HG02642 (cell line): ENCODE data around the gene SLC38A8.

Experiments used
- ATAC-seq: cut with Tn5 transposase; IDR thresholded peaks from one replicate; pipeline ENCODE4 v1.9.1; 2021; ENCODE audit warnings: mild to moderate bottlenecking; ENCODE audit not compliant: unreplicated experiment, poor library complexity

Gene SLC38A8

DNA sequence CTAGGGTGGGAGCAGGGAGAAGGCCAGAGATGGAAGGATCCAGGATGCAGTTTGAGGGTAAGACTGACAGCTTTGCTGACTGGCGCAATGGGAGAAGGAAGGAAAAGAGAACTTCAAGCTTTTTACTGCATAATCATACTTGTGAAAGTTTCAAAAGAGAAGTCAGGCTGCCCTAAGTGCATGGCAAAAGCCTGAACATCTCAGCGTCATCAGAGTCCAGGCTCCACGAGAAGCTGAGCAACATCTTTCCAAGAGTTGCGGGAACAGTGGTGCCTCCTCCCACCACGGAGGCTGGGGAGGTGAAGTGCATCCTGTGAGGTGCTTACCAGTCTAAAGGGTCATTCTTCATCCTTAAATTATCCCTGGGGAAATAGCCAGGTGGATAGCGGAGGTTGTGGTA, 26.9 kb upstream of the SLC38A8 start:
- no peak for ATAC-seq

DNA sequence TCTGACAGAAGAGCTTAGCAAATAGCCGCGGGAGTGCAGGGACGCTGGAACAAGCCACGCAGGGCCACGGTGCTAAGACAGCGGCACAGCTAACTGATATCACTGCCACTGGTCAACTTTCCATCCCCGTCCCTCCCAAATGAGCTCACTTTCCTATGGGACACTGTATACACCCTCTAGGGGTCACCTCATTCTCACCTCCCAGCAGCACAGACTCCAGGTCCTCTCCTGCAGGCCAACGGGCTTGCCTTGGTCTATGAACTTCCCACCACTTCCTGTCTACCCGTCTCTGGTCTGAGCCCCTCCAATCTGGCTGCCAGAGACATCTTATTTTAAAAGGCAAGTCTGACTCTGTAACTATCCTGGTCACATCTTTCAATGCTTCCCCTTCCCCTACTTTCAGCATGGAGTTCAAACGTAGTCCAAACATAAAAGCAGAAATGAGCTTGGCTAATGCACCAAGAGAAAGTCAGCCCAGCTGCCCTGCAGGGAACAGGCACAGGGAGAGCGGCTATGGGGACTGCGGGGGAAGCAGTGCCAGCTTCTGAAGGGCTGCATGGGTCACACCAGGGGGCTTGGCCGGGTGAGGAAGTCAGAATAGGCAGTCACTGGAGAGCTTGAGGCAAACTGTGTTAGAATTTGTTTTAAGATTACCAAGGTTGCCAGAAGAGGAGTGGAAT, 26.3 kb upstream of the SLC38A8 start:
- no peak for ATAC-seq

DNA sequence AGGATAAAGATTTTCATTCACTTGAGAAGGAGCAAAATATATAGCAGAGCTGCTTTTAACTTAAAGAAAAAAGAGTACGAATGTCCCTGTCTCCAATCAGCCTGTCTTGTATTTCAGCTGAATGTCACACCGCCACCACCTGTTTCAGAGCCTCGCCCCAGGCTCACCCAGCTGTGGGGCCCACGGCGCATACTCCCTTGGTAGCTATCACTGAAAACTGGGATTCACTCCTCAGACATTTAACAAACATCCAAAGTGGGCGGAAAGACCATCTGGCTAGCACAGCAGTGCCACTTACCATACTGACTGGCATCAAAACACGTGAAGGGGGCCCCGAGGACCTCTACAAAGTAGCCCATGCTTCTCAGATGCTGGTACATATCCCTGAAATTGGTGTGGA, 25.4 kb upstream of the SLC38A8 start:
- ATAC-seq = no peak

DNA sequence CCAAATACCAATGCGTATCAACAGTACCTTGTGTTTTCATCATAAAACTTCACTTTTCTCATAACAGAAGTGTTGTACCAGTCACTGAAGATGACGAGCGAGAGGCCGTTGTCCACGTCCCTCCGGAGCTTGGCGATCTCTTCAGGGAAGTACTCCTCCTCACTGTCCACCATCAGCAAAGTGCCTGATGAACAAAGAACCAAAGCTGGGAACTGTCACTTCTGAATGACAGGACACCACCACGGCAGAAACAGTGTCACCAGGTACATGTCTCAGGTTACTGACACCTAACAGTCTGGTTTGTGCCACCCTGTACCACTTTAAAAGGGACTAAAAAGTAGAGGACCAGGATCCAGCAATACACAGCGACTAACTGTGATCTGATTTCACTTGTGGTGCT, 25.0 kb upstream of the SLC38A8 start:
- ATAC-seq = no peak

DNA sequence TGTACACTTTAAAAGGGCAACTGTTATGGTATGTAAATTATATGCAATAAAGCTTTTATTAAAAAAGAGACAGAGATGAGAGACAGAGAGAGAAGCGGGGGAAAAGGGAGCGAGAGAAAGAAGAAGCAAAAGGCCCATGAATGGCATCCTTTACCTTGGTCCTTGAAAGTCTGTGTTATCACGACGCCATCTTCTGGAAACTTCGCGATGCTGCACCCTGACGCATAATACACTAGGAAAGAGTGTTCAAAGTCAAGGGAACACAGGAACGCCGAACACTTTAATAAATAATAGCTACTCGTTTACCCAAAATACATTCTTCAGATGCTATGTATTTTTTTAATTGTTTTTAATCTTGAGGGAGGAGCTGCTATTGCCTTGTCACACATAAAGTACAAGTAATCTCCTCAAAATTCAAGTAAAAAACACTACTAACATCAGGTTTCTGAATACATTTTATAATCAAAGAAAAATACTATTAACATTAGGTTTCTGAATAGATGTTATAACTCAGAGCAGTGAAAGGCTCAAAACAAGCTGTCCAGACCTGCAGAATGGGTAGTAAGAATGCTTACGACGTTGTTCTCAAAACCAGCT, 23.0 kb upstream of the SLC38A8 start:
- ATAC-seq = no peak

DNA sequence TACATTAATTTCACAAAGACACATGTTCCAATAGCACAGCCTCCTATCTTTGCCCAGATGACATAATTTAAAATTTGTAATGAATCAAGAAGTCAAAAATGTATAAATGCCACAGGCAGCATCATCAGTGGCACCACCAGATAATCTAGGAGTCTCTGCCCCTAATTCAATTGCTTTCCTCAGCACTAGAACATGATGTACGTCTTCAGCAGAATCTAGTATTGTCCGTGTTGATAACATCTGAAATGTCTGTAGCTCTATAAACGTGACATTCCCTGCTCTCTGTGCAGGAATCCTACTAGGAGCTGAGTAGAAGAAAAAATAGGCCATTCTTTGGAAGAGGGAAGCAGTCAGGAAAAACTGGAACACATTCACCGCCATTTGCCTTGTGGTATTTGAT, 21.4 kb upstream of the SLC38A8 start:
- ATAC-seq = no peak

DNA sequence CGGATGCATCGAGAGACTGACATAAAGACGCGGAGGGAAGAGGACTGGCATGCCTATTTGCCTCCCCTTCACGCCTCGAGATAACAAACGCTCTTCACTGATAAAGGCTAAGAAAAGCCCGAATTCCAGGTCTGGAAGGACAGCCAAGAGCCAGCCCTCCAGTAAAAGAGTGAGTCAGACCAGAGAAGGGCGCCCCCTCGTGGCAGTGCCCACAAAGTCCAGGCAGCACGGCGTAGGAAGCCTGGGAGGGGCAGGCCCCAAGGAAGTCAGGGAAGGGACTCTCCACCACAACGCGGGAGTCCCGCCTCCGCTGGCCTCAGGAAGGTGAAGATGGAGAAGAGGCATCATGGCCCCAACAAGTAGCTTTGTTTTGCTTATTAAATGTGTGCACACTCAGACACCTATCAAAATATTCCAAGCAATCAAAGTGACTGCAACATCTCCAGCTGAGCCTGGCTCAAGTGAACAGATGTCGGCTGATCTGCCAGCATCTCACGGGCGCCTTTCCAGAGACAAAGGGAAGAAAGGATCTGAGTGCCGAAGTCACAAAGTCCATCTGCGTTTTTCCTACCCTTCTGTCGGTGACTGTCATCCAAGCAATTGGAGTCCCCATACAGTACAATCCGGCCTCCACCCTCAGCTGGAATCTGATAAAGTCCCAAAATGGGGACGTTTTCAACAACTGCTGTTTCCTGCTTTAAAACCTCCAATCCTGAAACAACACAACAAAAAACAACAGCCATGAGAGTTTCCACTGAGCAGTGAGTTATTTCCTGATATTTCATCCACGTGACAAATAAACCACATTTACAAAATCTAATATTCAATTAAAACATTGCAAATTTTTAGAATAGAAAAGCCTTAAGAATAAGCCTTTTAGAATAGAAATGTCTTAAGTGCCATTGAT, 20.4 kb upstream of the SLC38A8 start:
- ATAC-seq = no peak

DNA sequence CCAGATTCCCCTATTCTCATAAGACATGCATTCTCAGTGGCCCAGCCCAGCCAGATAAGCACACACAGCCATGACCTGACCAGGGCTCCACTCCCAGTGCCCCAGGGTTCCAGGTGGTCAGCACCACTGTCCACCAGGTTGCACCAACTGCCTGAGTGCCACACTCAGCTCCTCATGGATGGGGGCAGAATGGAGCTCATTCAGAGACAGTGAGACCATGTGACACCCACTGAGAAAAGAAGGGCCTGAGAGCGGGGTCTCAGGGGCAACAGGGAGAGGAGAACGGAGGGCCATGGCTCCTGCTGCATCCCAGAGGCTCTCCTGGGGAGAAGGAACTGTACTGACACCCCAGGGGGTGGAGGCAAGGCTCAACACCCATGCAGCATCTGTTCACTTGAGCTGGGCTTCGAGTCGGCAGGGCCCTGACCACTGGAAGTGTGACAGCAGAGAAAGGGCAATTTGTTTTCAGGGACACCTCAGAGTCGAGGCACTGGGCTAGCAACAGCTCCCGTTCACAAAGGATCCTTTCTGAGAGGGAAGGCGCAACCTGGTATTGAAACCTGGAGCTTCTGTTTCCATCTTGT, 18.7 kb upstream of the SLC38A8 start:
- no peak for ATAC-seq

DNA sequence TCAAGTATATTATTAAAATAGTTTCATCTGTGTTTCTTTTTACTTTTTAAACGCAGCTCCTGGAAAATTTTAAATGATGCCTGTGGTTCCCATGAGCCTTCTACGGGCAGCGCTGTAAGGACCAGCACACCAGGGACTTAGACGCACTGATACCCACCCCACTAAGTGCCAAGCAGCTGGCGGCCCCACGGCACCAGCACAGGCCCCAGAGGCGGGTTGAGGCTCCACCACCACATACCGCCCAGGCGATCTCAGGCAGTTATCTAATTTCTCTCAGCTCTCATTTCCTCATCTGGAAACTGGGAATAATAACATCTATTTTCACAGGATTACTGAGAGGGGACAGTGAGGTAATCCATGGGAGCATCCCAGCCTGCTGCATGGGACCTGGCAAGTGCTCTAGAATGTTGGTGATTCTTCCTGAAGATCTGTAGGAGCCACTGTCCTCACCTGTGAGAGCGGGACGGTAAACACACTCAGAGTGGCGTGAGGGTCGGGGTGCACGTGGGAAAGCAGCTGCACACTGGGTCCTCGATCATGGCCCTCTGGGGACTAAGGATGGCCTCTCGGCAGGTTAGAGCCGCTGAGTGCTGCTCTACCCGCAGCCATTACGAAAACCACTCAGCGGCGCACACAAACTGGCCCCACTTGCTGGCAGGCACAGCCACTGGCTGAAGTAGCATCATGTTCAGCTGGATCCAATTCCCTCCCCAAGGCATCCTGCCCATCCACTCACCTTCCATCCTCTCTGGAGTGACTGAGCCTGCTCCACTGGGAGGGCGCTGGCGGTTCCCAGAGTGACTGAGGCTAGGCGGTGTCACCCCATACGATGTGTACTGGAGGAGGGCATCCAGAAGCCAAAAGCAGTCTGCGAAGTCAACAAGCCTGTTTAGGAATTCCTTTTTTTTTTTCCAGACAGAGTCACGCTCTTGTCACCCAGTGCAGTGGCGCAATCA, 17.6 kb upstream of the SLC38A8 start:
- ATAC-seq = no peak

DNA sequence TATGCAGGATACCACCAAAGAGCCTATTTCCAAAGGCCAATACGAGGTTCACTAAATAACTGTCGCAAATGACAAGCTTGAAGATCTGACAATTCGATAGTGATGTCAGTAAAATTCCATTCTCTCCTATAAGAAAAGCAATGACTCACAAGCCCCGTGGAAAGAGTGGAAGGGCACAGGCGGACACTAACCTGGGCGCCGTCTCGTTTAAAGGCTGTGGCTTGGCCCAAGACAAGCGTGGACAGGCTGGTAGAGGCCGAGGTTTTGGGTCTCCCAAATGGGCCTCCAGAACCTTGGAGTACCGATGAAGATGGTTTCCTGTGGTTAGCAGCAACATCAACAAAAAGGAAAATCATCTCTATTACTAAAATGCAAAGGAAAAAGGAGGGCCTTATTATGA, 16.5 kb upstream of the SLC38A8 start:
- ATAC-seq = no peak

DNA sequence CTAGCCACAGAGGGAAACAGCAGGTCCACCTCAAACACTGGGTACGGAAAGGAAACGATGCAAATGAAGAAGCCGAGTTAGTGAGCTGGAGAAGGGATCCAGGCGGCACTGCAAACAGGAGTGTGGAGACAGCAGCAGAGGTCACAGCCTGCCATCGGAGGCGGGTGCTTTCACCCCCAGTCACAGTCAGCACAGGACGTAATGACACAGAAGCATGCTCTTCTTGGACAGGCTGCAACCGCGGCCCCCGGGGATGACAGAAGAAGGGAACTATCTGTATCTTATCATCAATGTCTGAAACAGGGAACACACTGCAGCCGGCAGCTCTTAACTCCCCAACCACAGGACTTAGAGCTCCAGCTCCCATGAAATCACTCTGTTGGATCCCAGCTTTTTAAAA, 16.1 kb upstream of the SLC38A8 start:
- no peak for ATAC-seq

DNA sequence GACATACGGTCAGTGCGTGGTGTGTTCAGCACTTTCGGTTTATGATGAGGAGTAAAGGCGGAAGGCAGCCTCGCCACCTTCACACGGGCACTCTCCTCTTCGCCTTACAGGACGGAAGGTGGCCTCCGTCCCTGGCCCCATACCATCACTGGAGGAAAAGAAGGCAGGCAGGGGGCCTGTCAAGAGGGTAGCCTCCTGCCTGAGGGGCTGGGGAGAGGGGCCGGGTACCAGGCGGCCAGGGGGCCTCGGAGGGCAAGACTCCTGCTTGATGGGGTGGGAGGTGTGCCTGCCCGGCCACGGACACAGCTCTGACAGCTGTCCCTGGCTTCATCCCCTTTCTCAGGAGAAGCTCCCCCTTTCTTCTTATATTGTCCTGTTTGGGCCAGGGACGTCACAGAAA, 15.6 kb upstream of the SLC38A8 start:
- ATAC-seq = no peak

DNA sequence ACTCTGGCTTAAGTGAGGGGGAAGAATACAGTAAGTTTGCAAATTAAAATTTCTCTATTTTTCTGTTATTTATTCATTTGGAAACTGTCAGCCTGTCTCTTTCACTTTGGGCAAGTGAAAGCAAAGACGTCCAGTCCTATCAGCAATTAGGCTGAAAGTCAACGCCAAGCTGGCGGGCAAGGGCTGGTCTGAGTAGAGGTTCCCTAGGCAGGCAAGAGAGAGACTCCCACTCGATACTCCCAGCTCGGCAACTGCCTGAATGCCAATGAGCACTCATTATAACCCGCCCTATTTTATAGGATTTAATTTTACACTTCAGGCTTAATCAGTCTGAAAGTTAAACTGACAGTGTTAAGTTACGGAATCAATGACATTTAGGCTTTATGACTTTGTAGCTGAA, 14.3 kb upstream of the SLC38A8 start:
- no peak for ATAC-seq

DNA sequence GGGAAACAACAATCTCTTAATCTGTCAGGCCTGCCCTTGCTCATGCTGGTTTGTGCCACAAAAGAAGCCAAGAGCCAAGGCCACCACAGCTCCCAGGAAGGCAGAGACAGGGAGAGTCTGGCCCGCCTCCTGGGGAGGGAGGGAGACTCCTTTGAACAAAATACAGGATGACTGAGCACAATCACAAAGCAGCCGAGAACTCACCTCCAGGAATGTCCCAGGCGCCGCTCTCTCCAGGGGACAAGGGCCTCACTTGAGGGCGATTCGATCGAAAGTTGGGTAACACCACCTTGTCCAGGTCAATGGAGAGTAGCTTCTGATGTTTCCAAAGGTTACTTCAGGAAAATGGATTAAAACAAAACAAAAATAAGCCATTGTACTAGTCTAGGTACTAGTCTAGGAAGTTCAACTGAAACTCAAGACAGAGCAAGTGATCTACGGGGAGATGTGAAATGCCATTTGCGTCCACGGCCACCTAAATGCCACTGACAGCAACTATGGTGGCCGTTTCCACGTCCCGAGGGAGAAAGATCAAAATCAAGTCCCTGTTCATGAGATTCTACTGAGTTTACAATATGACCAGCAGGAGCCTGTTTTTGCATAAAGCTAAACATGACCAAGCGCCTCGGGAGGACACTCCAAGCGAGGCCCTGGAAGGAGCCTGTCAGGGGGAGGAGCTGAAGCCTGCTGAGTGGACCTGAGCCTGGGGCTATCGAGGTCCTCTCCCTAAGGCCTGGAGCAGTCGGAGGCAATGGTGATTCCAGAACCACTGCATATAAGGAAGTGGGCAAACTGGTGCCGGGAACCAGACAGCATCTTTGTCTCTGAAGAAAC, 13.4 kb upstream of the SLC38A8 start:
- no peak for ATAC-seq

DNA sequence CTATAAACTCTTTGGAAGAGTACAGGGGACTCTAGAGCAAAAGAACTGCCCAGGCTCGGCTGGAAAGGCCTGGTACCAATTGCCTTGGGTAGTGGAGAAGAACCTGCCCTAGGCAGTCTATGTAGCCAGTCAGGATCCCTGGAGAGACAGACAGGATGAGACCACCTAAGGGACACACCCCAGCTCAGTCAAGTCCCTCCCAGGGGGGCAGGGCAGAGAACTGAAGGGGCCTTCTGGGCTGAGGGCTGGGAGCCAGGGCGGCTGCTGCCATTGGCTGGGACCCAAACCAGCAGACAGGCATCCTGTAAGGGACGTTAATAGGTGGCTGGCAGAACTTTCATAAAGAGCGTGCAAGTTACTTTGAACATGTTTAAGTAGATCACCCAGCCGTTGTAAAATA, 12.8 kb upstream of the SLC38A8 start:
- ATAC-seq = no peak

DNA sequence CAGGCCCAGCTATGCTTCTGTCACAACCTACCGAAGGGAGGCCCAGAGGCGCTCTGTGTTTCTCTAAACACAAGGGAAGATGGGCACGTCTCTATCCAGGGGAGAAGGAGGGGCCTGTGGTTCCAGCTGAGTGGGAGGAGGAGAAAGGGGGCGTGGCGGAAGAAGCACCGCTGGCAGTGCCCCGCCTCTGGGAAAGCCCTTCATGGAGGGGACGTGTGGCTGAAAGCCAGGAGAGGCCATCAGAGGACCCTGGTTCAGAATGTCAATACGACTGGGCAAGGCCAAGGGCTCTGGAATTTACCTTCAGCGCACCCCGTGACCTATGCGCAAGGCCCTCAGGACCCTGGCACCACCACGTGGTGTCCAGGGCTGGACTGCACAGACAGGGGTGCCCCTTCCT, 12.3 kb upstream of the SLC38A8 start:
- no peak for ATAC-seq

DNA sequence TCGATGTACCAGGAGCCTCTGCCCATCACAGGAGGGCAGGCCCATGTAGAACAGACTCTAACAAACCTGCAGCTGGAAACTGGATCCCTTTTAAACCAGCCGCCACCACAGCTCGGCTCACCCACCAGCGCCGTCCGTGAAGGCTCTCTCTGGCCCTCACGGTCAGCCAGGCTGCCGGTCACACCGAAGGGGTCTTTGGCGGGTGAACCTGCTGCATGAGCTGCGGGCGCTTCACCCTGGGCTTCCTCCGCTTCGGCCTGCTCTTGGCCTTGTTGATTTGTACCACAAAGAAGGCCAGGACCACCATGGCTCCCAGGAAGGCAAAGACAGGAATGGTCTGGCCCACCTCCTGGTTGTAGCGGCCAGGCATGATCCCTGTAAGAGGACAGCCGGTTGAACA, 11.7 kb upstream of the SLC38A8 start:
- no peak for ATAC-seq

DNA sequence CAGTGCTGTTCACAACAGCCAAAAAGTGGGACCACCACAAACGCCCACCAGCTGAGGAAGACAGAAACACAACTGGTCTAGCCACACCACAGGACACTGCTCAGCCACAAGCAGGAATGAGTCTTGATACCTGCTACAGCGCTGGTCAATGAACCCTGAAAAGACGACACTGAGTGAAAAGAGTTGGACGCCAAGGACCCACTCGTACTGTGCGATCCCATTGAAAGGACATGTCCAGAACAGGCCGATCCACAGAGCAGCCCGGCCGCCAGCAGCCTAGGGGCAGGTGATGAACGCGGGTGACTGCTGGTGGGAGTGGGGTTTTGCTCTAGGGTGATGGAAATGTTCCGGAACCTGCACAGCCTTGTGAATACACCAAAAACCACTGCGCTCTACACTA, 10.6 kb upstream of the SLC38A8 start:
- no peak for ATAC-seq

DNA sequence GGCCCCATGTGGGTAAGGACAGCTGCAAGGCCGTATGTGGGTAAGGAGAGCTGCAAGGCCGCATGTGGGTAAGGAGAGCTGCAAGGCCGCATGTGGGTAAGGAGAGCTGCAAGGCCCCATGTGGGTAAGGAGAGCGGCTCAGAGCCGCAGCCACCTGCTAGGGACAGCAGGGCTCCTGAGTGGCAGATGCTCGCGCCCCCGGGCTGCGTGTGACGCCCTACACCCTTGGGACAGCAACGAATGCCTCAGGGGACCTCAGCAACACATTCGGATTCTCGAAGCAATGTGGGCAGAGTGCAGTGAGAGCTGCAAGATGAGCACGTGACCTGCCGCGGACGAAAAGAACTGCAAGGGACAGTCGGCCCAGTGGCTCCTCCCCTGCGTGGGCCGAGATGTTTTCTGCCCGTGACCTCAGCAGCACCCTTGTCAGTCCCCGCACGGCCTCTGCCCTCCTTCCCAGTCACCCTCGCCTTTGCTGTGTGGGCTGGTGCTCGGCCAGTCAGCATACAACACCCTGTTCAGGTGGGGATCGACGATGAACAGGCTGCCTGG, 9.6 kb upstream of the SLC38A8 start:
- ATAC-seq = no peak
